GM19035 (cell line): ENCODE data around the gene PRKG1.
"Not testable (repeated sequence)": the region's sequence is repeated elsewhere in the genome, so short reads cannot be mapped to it uniquely, and the experiment has no call there.

Experiments used
- ATAC-seq: cut with Tn5 transposase; IDR thresholded peaks from one replicate; pipeline ENCODE4 v1.9.1; 2021; ENCODE audit not compliant: unreplicated experiment

Gene PRKG1

GRCh38 chr10:52028523-52028858 is 954.2 kb downstream of the PRKG1 start:
- no peak for ATAC-seq

- ATAC-seq, result no peak
Observed at GRCh38 chr10:52029628-52030027, 955.3 kb downstream of the PRKG1 start.

- no peak for ATAC-seq
Observed at GRCh38 chr10:52030051-52030790, 955.9 kb downstream of the PRKG1 start.

- ATAC-seq, result no peak
Observed at GRCh38 chr10:52030975-52031374, 956.7 kb downstream of the PRKG1 start.

GRCh38 chr10:52031771-52032170 is 957.5 kb downstream of the PRKG1 start:
- no peak for ATAC-seq

GRCh38 chr10:52032681-52033629 is 958.7 kb downstream of the PRKG1 start:
- no peak for ATAC-seq

- not testable (repeated sequence) for ATAC-seq
Observed at GRCh38 chr10:52039002-52039793, 964.9 kb downstream of the PRKG1 start.

GRCh38 chr10:52040486-52040885 is 966.2 kb downstream of the PRKG1 start:
- ATAC-seq, result no peak

- no peak for ATAC-seq
Observed at GRCh38 chr10:52043811-52044210, 969.5 kb downstream of the PRKG1 start.

- no peak for ATAC-seq
Observed at GRCh38 chr10:52048051-52048450, 973.8 kb downstream of the PRKG1 start.

GRCh38 chr10:52050429-52051047 is 976.3 kb downstream of the PRKG1 start:
- ATAC-seq, result no peak

GRCh38 chr10:52053497-52053896 is 979.2 kb downstream of the PRKG1 start:
- ATAC-seq, result no peak

GRCh38 chr10:52056291-52056690 is 982.0 kb downstream of the PRKG1 start:
- no peak for ATAC-seq

- ATAC-seq, result no peak
Observed at GRCh38 chr10:52059089-52059488, 984.8 kb downstream of the PRKG1 start.

GRCh38 chr10:52063159-52063558 is 988.9 kb downstream of the PRKG1 start:
- no peak for ATAC-seq

GRCh38 chr10:52064084-52064845 is 990.0 kb downstream of the PRKG1 start:
- ATAC-seq, result no peak

- ATAC-seq, result no peak
Observed at GRCh38 chr10:52066383-52066782, 992.1 kb downstream of the PRKG1 start.

GRCh38 chr10:52068485-52068884 is 994.2 kb downstream of the PRKG1 start:
- ATAC-seq, result no peak

- no peak for ATAC-seq
Observed at GRCh38 chr10:52071814-52072213, 997.5 kb downstream of the PRKG1 start.

- ATAC-seq, result no peak
Observed at GRCh38 chr10:52074505-52075026, 1000.3 kb downstream of the PRKG1 start.
